H1 (cell line): ENCODE results near the gene TP53. TPM values are rescaled to one million over a fixed set of nuclear protein-coding genes. Genes with fewer than 3 reads are reported as not detected.

Source experiments
- CHD7 ChIP-seq: fragments of 300-600 bp; sonication (generic); IDR thresholded peaks from 2 replicates; pipeline ENCODE4 v1.7.1; 2012; ENCODE audit warnings: low read length, moderate library complexity, mild to moderate bottlenecking, inconsistent platforms; ENCODE audit not compliant: insufficient replicate concordance
- GABPA ChIP-seq: IDR thresholded peaks from 2 replicates; pipeline ENCODE4 v1.6.1; 2011; ENCODE audit warnings: mild to moderate bottlenecking, low read length, moderate library complexity, borderline replicate concordance; ENCODE audit not compliant: insufficient read depth
- KDM5A ChIP-seq: fragments of 200-600 bp; IDR thresholded peaks from 2 replicates; pipeline ENCODE4 v1.7.1; 2012; ENCODE audit warnings: mild to moderate bottlenecking, low read length, inconsistent platforms, mixed read lengths
- RAD21 ChIP-seq, 2 experiments: IDR thresholded peaks in 1 of 2; conservative IDR thresholded peaks in 1 of 2; 2 replicates each; pipeline ENCODE4 v1.6.1; 2011; ENCODE audit warnings: low read depth in 2 of 2, low read length in 2 of 2, improper control_type of control experiment in 1 of 2, inconsistent platforms in 1 of 2, mild to moderate bottlenecking in 1 of 2, moderate library complexity in 1 of 2
- SP2 ChIP-seq: IDR thresholded peaks from 2 replicates; pipeline ENCODE4 v1.6.1; 2012; ENCODE audit warnings: mild to moderate bottlenecking, low read length, inconsistent platforms
- SRF ChIP-seq: IDR thresholded peaks from 2 replicates; pipeline ENCODE4 v1.6.1; 2011; ENCODE audit warnings: mild to moderate bottlenecking, low read depth, low read length, moderate library complexity
- polyA plus RNA-seq, 7 experiments: library from polyadenylated mRNA; depleted of rRNA in 3 of 7; stranded (reverse) in 5 of 7; unstranded in 2 of 7; fragments of >200 nt in 5 of 7; fragments of 200-250 nt in 2 of 7; gene quantifications; 1 replicate in 5 of 7; 2 replicates in 1 of 7; 4 replicates in 1 of 7; pipeline versions ENCODE4 v1.2.1 to v1.2.3, GENCODE V29; 2011 to 2013; ENCODE audit warnings: missing spikeins in 2 of 7, mixed read lengths in 2 of 7
- total RNA-seq: library from RNA; stranded (reverse); fragmentation: NEBNext Ultra II Directional; extraction: Animal tissue kit (Norgen Biotek cat#: 25700); gene quantifications from 2 replicates; pipeline ENCODE4 v1.2.1, GENCODE V29; 2021
- TF ChIP-seq, protein P1 (sequence below): IDR thresholded peaks from 2 replicates; pipeline ENCODE4 v1.6.1; 2012; ENCODE audit warnings: low read length, inconsistent platforms

TP53 gene
- total and polyA plus RNA-seq, 2 of the 8 experiments (the other 6 are each of a cell fraction or from before 2014, with no cell fraction given), result 143 to 198 TPM

GRCh38 chr17:7687072-7687907 is at the start of gene TP53 (continued):
- TF ChIP-seq, protein P1, sequence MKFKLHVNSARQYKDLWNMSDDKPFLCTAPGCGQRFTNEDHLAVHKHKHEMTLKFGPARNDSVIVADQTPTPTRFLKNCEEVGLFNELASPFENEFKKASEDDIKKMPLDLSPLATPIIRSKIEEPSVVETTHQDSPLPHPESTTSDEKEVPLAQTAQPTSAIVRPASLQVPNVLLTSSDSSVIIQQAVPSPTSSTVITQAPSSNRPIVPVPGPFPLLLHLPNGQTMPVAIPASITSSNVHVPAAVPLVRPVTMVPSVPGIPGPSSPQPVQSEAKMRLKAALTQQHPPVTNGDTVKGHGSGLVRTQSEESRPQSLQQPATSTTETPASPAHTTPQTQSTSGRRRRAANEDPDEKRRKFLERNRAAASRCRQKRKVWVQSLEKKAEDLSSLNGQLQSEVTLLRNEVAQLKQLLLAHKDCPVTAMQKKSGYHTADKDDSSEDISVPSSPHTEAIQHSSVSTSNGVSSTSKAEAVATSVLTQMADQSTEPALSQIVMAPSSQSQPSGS, result no peak; the same call in 1 of the 2 replicates
- TF ChIP-seq KDM5A, result no peak
- TF ChIP-seq GABPA, result no peak
- 0 out of 4 replicates have a peak, but pooled peaks of 1 of the 2 experiments have one; percentile 5 for TF ChIP-seq RAD21 (IDR thresholded peaks at IDR 0.05 in 1 of 2, conservative IDR thresholded peaks at IDR 0.05 in 1 of 2; ENCODE audit: low read depth in 2 of 2, low read length in 2 of 2)
- TF ChIP-seq CHD7, result no peak
- no peak for TF ChIP-seq SP2
- no peak for TF ChIP-seq SRF
